Fibroblast of lung (primary cell): ENCODE measurements around the gene SLC4A2. TPM values are rescaled to one million over a fixed set of nuclear protein-coding genes. Genes with fewer than 3 reads are reported as not detected.
A peak's percentile ranks its signal among the peaks of the same experiment; 100 is the strongest.

Experiments used
- DNase-seq, 2 donors: peaks; one replicate each; pipeline versions ENCODE4 v3.0.0 to v3.0.0-alpha.2; 2010; ENCODE audit warnings: low read depth in 2 of 2
- H2AFZ ChIP-seq: 2 replicates; pipeline ENCODE4 v1.5.1; 2012; ENCODE audit warnings: low read length, control low read depth, inconsistent platforms
- H3K27ac ChIP-seq: 2 replicates; pipeline ENCODE4 v1.5.1; 2011; ENCODE audit warnings: low read length, control low read depth; ENCODE audit not compliant: insufficient read depth
- H3K27me3 ChIP-seq: 2 replicates; pipeline ENCODE4 v1.5.1; 2011; ENCODE audit warnings: mild to moderate bottlenecking, low read length; ENCODE audit not compliant: control insufficient read depth, insufficient read depth
- H3K36me3 ChIP-seq: 2 replicates; pipeline ENCODE4 v1.5.1; 2011; ENCODE audit warnings: low read length; ENCODE audit not compliant: control insufficient read depth, insufficient read depth
- H3K4me1 ChIP-seq: 2 replicates; pipeline ENCODE4 v1.5.1; 2011; ENCODE audit warnings: low read length; ENCODE audit not compliant: control insufficient read depth, insufficient read depth; ENCODE audit errors: extremely low read depth
- H3K4me2 ChIP-seq: 2 replicates; pipeline ENCODE4 v1.5.1; 2011; ENCODE audit warnings: low read length, control low read depth; ENCODE audit not compliant: insufficient read depth; ENCODE audit errors: extremely low read depth
- H3K4me3 ChIP-seq, 4 experiments: fragments of 200-600 bp in 1 of 4; sonication (generic) in 1 of 4; replicated peaks in 1 of 4; 2 replicates each; pipeline ENCODE4 v1.5.1; 2011 to 2016; ENCODE audit warnings: low read length in 4 of 4, low read depth in 3 of 4, mild to moderate bottlenecking in 3 of 4, control low read depth in 2 of 4, inconsistent platforms in 1 of 4, mixed read lengths in 1 of 4; ENCODE audit not compliant: insufficient read depth in 1 of 4; ENCODE audit errors: control extremely low read depth in 1 of 4
- H3K79me2 ChIP-seq: 2 replicates; pipeline ENCODE4 v1.5.1; 2012; ENCODE audit warnings: mild to moderate bottlenecking, low read length, inconsistent platforms; ENCODE audit not compliant: control insufficient read depth, insufficient read depth
- H3K9ac ChIP-seq: 2 replicates; pipeline ENCODE4 v1.5.1; 2011; ENCODE audit warnings: mild to moderate bottlenecking, low read length, control low read depth; ENCODE audit not compliant: insufficient read depth
- H3K9me3 ChIP-seq: 2 replicates; pipeline ENCODE4 v1.5.1; 2012; ENCODE audit warnings: low read depth, low read length; ENCODE audit not compliant: control insufficient read depth, insufficient read depth
- H4K20me1 ChIP-seq: 2 replicates; pipeline ENCODE4 v1.5.1; 2011; ENCODE audit warnings: low read length; ENCODE audit not compliant: control insufficient read depth, insufficient read depth; ENCODE audit errors: extremely low read depth
- EZH2 ChIP-seq: IDR thresholded peaks from 2 replicates; pipeline ENCODE4 v1.5.1; 2012; ENCODE audit warnings: low read length, control low read depth, mild to moderate bottlenecking; ENCODE audit errors: missing control alignments
- polyA plus RNA-seq, 2 donors: library from polyadenylated mRNA; depleted of rRNA in 1 of 2; stranded (reverse) in 1 of 2; unstranded in 1 of 2; fragments of >200 nt; gene quantifications; 2 replicates each; pipeline ENCODE4 v1.2.1, GENCODE V29; 2011 to 2012; ENCODE audit warnings: missing spikeins in 1 of 2
- total RNA-seq: library from RNA; depleted of rRNA; stranded (reverse); fragments of >200 nt; gene quantifications from 2 replicates; pipeline ENCODE4 v1.2.1, GENCODE V29; 2014
- TF ChIP-seq, protein P1 (sequence below), 2 donors: IDR thresholded peaks in 1 of 2; conservative IDR thresholded peaks in 1 of 2; 1 replicate in 1 of 2; 2 replicates in 1 of 2; pipeline ENCODE4 v1.5.1; 2011 to 2012; ENCODE audit warnings: low read length in 2 of 2, control low read depth in 1 of 2, inconsistent platforms in 1 of 2, low read depth in 1 of 2, mild to moderate bottlenecking in 1 of 2

The SLC4A2 gene
- total and polyA plus RNA-seq, 2 donors (not counting 1 experiment from before 2014, with no cell fraction given) = 30.5 to 61.8 TPM

DNA sequence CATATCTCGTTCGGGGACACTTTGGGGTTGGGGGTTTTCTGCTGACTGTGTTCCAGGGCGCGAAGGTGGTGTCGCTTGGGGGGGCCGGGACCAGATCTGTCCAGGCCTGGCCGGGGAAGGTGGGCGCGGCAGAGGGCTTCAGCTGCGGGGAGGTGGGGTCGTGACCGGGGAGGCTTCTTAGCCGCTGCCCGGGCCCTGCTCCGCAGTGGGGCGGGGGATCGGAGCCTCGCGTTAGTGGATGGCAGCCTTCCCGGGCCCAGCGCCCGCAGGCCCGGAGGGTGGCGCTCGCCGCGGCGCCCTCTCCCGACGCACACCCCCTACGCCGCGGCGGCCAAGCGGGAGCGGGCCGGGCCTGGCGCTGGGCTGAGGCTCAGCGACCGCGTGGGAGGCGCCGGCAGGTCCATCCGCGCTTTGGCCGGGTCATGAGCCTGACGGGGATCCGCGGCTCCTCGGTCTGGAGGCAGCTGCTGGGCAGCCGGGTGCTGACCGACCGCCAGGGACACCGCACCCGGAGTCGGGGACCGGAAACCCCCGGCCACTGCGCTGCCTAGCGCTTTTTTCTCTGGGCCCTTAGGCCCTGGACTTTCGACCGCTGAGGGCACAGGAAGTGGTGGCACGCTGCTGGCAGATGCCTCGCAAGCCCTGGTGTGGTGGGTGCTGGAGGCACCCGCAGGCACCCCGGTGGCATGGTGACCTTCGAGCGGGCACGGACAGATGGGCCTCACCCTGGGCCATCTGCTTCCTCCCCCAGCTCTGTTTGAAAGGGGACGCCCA lies 28.0 kb downstream of the SLC4A2 start:
- Histone ChIP-seq H3K9ac (peak overlapping the region; percentile 83), H3K4me2 (peak overlapping the region; percentile 96), H3K36me3 (no peaks in the 10 kb centered on the region), H3K4me1 (peaks cover 23% of the 10 kb centered on the region), H2AFZ (no peak overlapping the region), H4K20me1 (no peaks in the 10 kb centered on the region), H3K27ac (peak overlapping the region; percentile 88), H3K27me3 (no peaks in the 10 kb centered on the region), H3K4me3 (peak overlapping the region; percentile 67 to 96 (median 81)), H3K9me3 (no peaks in the 10 kb centered on the region), H3K79me2 (peaks cover 58% of the 10 kb centered on the region)
- no peak for TF ChIP-seq EZH2
- TF ChIP-seq, protein P1, sequence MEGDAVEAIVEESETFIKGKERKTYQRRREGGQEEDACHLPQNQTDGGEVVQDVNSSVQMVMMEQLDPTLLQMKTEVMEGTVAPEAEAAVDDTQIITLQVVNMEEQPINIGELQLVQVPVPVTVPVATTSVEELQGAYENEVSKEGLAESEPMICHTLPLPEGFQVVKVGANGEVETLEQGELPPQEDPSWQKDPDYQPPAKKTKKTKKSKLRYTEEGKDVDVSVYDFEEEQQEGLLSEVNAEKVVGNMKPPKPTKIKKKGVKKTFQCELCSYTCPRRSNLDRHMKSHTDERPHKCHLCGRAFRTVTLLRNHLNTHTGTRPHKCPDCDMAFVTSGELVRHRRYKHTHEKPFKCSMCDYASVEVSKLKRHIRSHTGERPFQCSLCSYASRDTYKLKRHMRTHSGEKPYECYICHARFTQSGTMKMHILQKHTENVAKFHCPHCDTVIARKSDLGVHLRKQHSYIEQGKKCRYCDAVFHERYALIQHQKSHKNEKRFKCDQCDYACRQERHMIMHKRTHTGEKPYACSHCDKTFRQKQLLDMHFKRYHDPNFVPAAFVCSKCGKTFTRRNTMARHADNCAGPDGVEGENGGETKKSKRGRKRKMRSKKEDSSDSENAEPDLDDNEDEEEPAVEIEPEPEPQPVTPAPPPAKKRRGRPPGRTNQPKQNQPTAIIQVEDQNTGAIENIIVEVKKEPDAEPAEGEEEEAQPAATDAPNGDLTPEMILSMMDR (conservative IDR thresholded peaks at IDR 0.05 in 1 of 2, IDR thresholded peaks at IDR 0.05 in 1 of 2; ENCODE audit: low read depth in 1 of 2, low read length in 2 of 2) = peak in 1 of 2 donors; percentile 2
- peak; percentile 60 to 62 for DNase-seq

DNA sequence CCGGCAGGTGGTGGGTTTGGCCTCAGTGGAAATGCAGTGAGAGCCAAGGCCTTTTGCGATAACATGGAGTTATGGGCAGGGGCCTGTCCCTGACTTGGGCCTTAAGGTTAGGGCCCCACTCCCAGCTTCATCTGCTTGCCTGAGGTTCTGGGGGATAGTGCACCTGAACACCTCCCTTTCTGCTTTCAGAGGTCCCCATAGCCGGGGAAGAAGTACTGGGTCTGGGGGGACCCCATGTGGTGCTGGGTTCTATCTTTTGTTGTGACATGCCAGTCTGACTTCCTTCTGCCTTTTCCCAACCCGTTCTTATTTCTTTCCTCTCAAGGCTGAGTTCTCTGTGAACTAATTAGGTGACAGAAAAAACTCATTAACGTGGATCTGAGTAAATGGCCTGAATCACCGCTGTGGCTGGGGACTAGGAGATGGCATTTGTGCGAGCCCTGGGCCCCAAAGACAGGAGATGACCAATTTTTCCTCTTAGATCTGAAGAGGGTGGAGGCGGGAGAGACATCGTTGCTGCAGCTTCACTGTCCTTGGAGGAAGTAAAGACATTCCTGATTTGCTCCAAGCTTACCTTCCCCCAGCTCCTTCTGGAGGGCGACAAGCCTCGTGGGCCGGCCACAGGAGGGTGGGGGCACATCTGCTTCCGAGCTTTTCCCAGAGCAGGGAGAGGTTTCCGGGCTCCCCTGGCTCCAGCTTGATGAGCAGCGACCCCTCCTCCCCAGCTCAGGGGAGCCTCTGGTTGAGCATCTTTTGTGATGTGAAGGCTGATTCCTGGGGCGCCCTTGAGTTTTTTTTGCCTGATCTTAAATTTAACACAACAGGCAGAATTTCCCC lies 28.8 kb downstream of the SLC4A2 start:
- Histone ChIP-seq H3K27me3 (no peaks in the 10 kb centered on the region), H4K20me1 (no peaks in the 10 kb centered on the region), H2AFZ (no peak overlapping the region), H3K4me3 (peak overlapping the region; percentile 61 to 96 (median 81)), H3K27ac (peak overlapping the region; percentile 88), H3K36me3 (no peaks in the 10 kb centered on the region), H3K9ac (peak overlapping the region; percentile 83), H3K79me2 (peaks cover 63% of the 10 kb centered on the region), H3K9me3 (no peaks in the 10 kb centered on the region), H3K4me2 (peak overlapping the region; percentile 96), H3K4me1 (peaks cover 21% of the 10 kb centered on the region)
- peak; percentile 17 to 42 for DNase-seq
- TF ChIP-seq EZH2 = no peak
- TF ChIP-seq, protein P1 (conservative IDR thresholded peaks at IDR 0.05 in 1 of 2, IDR thresholded peaks at IDR 0.05 in 1 of 2; ENCODE audit: low read depth in 1 of 2, low read length in 2 of 2) = no peak
